HCT116 (cell line): ENCODE data around the gene DGKK. TPM values are rescaled to one million over a fixed set of nuclear protein-coding genes. Genes with fewer than 3 reads are reported as not detected.

ENCODE experiments used
- ATAC-seq: fragments of 200-7000 bp; cut with Tn5 transposase; 2 replicates; pipeline ENCODE4 v1.9.1; 2020; ENCODE audit warnings: mild to moderate bottlenecking, moderate library complexity
- BruUV-seq: library from RNA; stranded (reverse); fragments of 400-500 nt; replicated peaks from 2 replicates; lab custom pipeline; 2021; lab: Mats Ljungman, UMichigan
- CTCF ChIA-PET: fragments of 300-600 bp; sonication (Branson Sonifier 250); formaldehyde crosslinking; loops from one replicate; lab custom pipeline; 2021; ENCODE audit warnings: antibody characterized with exemption; lab: Charles Lee
- POLR2A ChIA-PET: fragments of 300-600, 350-600 bp; sonication (Branson Sonifier 250); formaldehyde crosslinking; loops from one replicate; lab custom pipeline; 2021; ENCODE audit warnings: antibody characterized with exemption; lab: Charles Lee
- RAD21 ChIA-PET, 2 experiments: fragments of 300-600 bp; sonication (Branson Sonifier 250); formaldehyde crosslinking; loops; one replicate each; lab custom pipeline; 2023; ENCODE audit warnings: low total read pairs in 2 of 2; ENCODE audit not compliant: uncharacterized antibody in 2 of 2, unreplicated experiment in 2 of 2, low non-redundant PET in 1 of 2; lab: Charles Lee
- DNase-seq: peaks from one replicate; pipeline ENCODE4 v3.0.0-alpha.2; 2010; ENCODE audit warnings: low read depth, low spot score
- H2AFZ ChIP-seq: fragments of 200-600 bp; shearing (Covaris generic), sonication (generic); 2 replicates; pipeline ENCODE4 v1.6.1; 2017; ENCODE audit warnings: low read depth, mixed run types, mixed read lengths, antibody characterized with exemption, low read length; ENCODE audit not compliant: poor library complexity, severe bottlenecking
- H3K27ac ChIP-seq: 2 replicates; pipeline ENCODE4 v1.5.1; 2012; ENCODE audit warnings: low read depth, low read length
- H3K27me3 ChIP-seq: fragments of 200-600 bp; sonication (generic); 2 replicates; pipeline ENCODE4 v1.6.1; 2016; ENCODE audit warnings: mixed run types, low read length, mixed read lengths; ENCODE audit not compliant: insufficient read depth
- H3K36me3 ChIP-seq, 2 experiments: fragments of 200-500 bp in 1 of 2; fragments of 200-600 bp in 1 of 2; sonication (Bioruptor generic) in 1 of 2; sonication (generic) in 1 of 2; 2 replicates each; pipeline versions ENCODE4 v1.5.1 to v1.6.1; 2014 to 2016; ENCODE audit warnings: low read length in 2 of 2, inconsistent platforms in 1 of 2, mixed read lengths in 1 of 2, mixed run types in 1 of 2; ENCODE audit not compliant: insufficient read depth in 2 of 2, control insufficient read depth in 1 of 2
- H3K4me1 ChIP-seq, 2 experiments: fragments of 200-600 bp in 1 of 2; sonication (generic) in 1 of 2; 2 replicates each; pipeline versions ENCODE4 v1.5.1 to v1.6.1; 2012 to 2017; ENCODE audit warnings: low read length in 2 of 2, inconsistent platforms in 1 of 2, mild to moderate bottlenecking in 1 of 2, mixed read lengths in 1 of 2, mixed run types in 1 of 2, moderate library complexity in 1 of 2; ENCODE audit not compliant: insufficient read depth in 2 of 2, control insufficient read depth in 1 of 2
- H3K4me2 ChIP-seq: fragments of 200-600 bp; sonication (generic); 2 replicates; pipeline ENCODE4 v1.6.1; 2017; ENCODE audit warnings: mixed run types, low read length, mixed read lengths
- H3K4me3 ChIP-seq, 2 experiments: fragments of 200-600 bp in 1 of 2; sonication (generic) in 1 of 2; replicated peaks in 1 of 2; 2 replicates each; pipeline ENCODE4 v1.5.1; 2011 to 2016; ENCODE audit warnings: low read length in 2 of 2, control low read depth in 1 of 2, low read depth in 1 of 2, mild to moderate bottlenecking in 1 of 2, mixed read lengths in 1 of 2, mixed run types in 1 of 2
- H3K79me2 ChIP-seq: fragments of 200-600 bp; sonication (generic); 2 replicates; pipeline ENCODE4 v1.6.1; 2017; ENCODE audit warnings: mild to moderate bottlenecking, mixed run types, low read length, moderate library complexity, mixed read lengths; ENCODE audit not compliant: insufficient read depth
- H3K9ac ChIP-seq: fragments of 200-600 bp; sonication (generic); 2 replicates; pipeline ENCODE4 v1.6.1; 2016; ENCODE audit warnings: low read length, mixed read lengths
- H3K9me2 ChIP-seq: fragments of 200-600 bp; sonication (generic), shearing (Covaris generic); 2 replicates; pipeline ENCODE4 v1.6.1; 2017; ENCODE audit warnings: mixed run types, mild to moderate bottlenecking, moderate library complexity; ENCODE audit not compliant: insufficient read depth
- H3K9me3 ChIP-seq, 2 experiments: fragments of 200-500 bp in 1 of 2; fragments of 200-600 bp in 1 of 2; sonication (Bioruptor generic) in 1 of 2; sonication (generic) in 1 of 2; 2 replicates each; pipeline ENCODE4 v1.6.1; 2014 to 2017; ENCODE audit warnings: low read length in 2 of 2, mixed read lengths in 2 of 2, inconsistent platforms in 1 of 2, low read depth in 1 of 2, mild to moderate bottlenecking in 1 of 2, mixed run types in 1 of 2, moderate library complexity in 1 of 2; ENCODE audit not compliant: control insufficient read depth in 1 of 2, insufficient read depth in 1 of 2
- H4K20me1 ChIP-seq: fragments of 200-600 bp; sonication (generic), shearing (Covaris generic); 2 replicates; pipeline ENCODE4 v1.6.1; 2017; ENCODE audit warnings: mixed run types, mild to moderate bottlenecking, moderate library complexity; ENCODE audit not compliant: insufficient read depth
- ATF3 ChIP-seq: IDR thresholded peaks from 2 replicates; pipeline ENCODE4 v1.6.1; 2012
- CBX3 ChIP-seq: IDR thresholded peaks from 2 replicates; pipeline ENCODE4 v1.6.1; 2012; ENCODE audit warnings: low read depth
- CEBPB ChIP-seq: IDR thresholded peaks from 2 replicates; pipeline ENCODE4 v1.6.1; 2012; ENCODE audit warnings: low read depth
- CTCF ChIP-seq, 3 experiments: fragments of 200-600 bp in 1 of 3; sonication (generic) in 1 of 3; IDR thresholded peaks in 2 of 3; conservative IDR thresholded peaks in 1 of 3; 2 replicates each; pipeline ENCODE4 v1.5.1; 2012 to 2017; ENCODE audit warnings: low read depth in 2 of 3, low read length in 2 of 3, antibody characterized with exemption in 1 of 3, borderline replicate concordance in 1 of 3, control low read depth in 1 of 3, mild to moderate bottlenecking in 1 of 3, mixed read lengths in 1 of 3, mixed run types in 1 of 3, moderate library complexity in 1 of 3; ENCODE audit not compliant: insufficient read depth in 1 of 3
- ELF1 ChIP-seq: IDR thresholded peaks from 2 replicates; pipeline ENCODE4 v1.6.1; 2012; ENCODE audit warnings: low read depth, borderline replicate concordance
- EZH2phosphoT487 ChIP-seq: fragments of 200-600 bp; IDR thresholded peaks from 2 replicates; pipeline ENCODE4 v1.6.1; 2018; ENCODE audit warnings: antibody characterized with exemption, borderline replicate concordance
- JUND ChIP-seq: IDR thresholded peaks from 2 replicates; pipeline ENCODE4 v1.6.1; 2012
- MAX ChIP-seq: IDR thresholded peaks from 2 replicates; pipeline ENCODE4 v1.6.1; 2012
- POLR2A ChIP-seq: IDR thresholded peaks from 2 replicates; pipeline ENCODE4 v1.7.0; 2011; ENCODE audit warnings: borderline replicate concordance; ENCODE audit not compliant: insufficient read depth, insufficient read length; ENCODE audit errors: extremely low read depth
- POLR2AphosphoS5 ChIP-seq: IDR thresholded peaks from 2 replicates; pipeline ENCODE4 v1.6.1; 2011; ENCODE audit warnings: mild to moderate bottlenecking, low read depth, low read length, moderate library complexity
- RAD21 ChIP-seq: IDR thresholded peaks from 2 replicates; pipeline ENCODE4 v1.6.1; 2012; ENCODE audit warnings: low read depth, mild to moderate bottlenecking
- REST ChIP-seq: IDR thresholded peaks from 2 replicates; pipeline ENCODE4 v1.6.1; 2012; ENCODE audit warnings: low read depth
- SIN3A ChIP-seq: IDR thresholded peaks from 2 replicates; pipeline ENCODE4 v1.6.1; 2012; ENCODE audit warnings: low read depth
- SP1 ChIP-seq: IDR thresholded peaks from 2 replicates; pipeline ENCODE4 v1.6.1; 2012; ENCODE audit warnings: low read depth
- SRF ChIP-seq: IDR thresholded peaks from 2 replicates; pipeline ENCODE4 v1.6.1; 2012; ENCODE audit warnings: low read depth
- TCF7L2 ChIP-seq: IDR thresholded peaks from 2 replicates; pipeline ENCODE4 v1.7.0; 2011; ENCODE audit warnings: borderline replicate concordance, inconsistent platforms; ENCODE audit not compliant: insufficient read depth, insufficient read length; ENCODE audit errors: extremely low read depth
- YY1 ChIP-seq: IDR thresholded peaks from 2 replicates; pipeline ENCODE4 v1.6.1; 2011; ENCODE audit warnings: low read length, low read depth, moderate library complexity, mild to moderate bottlenecking; ENCODE audit not compliant: insufficient replicate concordance; ENCODE audit errors: extremely low read depth
- ZBTB33 ChIP-seq: IDR thresholded peaks from 2 replicates; pipeline ENCODE4 v1.6.1; 2011; ENCODE audit warnings: mild to moderate bottlenecking, low read length, moderate library complexity; ENCODE audit not compliant: insufficient replicate concordance; ENCODE audit errors: extremely low read depth
- ZFX ChIP-seq: fragments of 450-650 bp; IDR thresholded peaks from 2 replicates; pipeline ENCODE4 v1.6.1; 2017
- intact Hi-C: fragments of 100-400 bp; cut with micrococcal nuclease; formaldehyde crosslinking; loops from 2 replicates; pipeline ENCODE4 v1.10.0; 2022
- total RNA-seq: library from RNA; stranded (reverse); gene quantifications from one replicate; pipeline ENCODE4 v1.2.1, GENCODE V29; 2021; ENCODE audit not compliant: unreplicated experiment

Gene DGKK
- total RNA-seq, 1 experiment from 2014 or later, result not detected

- H3K27me3 ChIP-seq, result no peaks in the 10 kb centered on the region
- DNase-seq (no peak), ATAC-seq (no peak)
- no peaks in the 10 kb centered on the region for H3K79me2 ChIP-seq
- H3K4me3 ChIP-seq, result no peak overlapping the region
- no peaks in the 10 kb centered on the region for H3K4me1 ChIP-seq
- POLR2A ChIA-PET, result no interaction called here
- CTCF ChIA-PET, result no interaction called here
- BruUV-seq, result no TSS peak
- H3K4me2 ChIP-seq, result no peak overlapping the region
- H3K27ac ChIP-seq, result no peak overlapping the region
- no peaks in the 10 kb centered on the region for H3K9me3 ChIP-seq
- no peaks in the 10 kb centered on the region for H3K36me3 ChIP-seq
- TF ChIP-seq SRF, result no peak
- TF ChIP-seq JUND, result no peak
- no peak for TF ChIP-seq RAD21
- TF ChIP-seq CTCF (IDR thresholded peaks at IDR 0.05 in 2 of 3, conservative IDR thresholded peaks at IDR 0.05 in 1 of 3; ENCODE audit: borderline replicate concordance in 1 of 3, insufficient read depth in 1 of 3, low read depth in 2 of 3, low read length in 2 of 3), result no peak
- TF ChIP-seq TCF7L2, result no peak
- no peak for TF ChIP-seq YY1
- no peak for TF ChIP-seq ZFX
- TF ChIP-seq POLR2A, result no peak
- no peak for TF ChIP-seq EZH2phosphoT487
- no peak for TF ChIP-seq REST
- TF ChIP-seq MAX, result no peak
- no peak for TF ChIP-seq ATF3
- TF ChIP-seq ELF1, result no peak
- no peak for TF ChIP-seq CBX3
- TF ChIP-seq ZBTB33, result no peak
- no peak for TF ChIP-seq SIN3A
- TF ChIP-seq SP1, result no peak
- TF ChIP-seq CEBPB, result no peak
- no peak for TF ChIP-seq POLR2AphosphoS5
- H3K9ac ChIP-seq, result no peak overlapping the region
- RAD21 ChIA-PET, result no interaction called here
- no peak overlapping the region for H2AFZ ChIP-seq
- H4K20me1 ChIP-seq, result no peaks in the 10 kb centered on the region
- H3K9me2 ChIP-seq, result no peaks in the 10 kb centered on the region
- intact Hi-C loops, result no loop called here
Observed at GRCh38 chrX:50442426-50443116, 28.1 kb downstream of the DGKK start.
